ENCODE results near the gene EIF4E2. TPM values are rescaled to one million over a fixed set of nuclear protein-coding genes. Genes with fewer than 3 reads are reported as not detected.

Gene EIF4E2
- polyA plus RNA-seq, 4 donors, result 67.9 to 103 (median 88.4) TPM

DNA sequence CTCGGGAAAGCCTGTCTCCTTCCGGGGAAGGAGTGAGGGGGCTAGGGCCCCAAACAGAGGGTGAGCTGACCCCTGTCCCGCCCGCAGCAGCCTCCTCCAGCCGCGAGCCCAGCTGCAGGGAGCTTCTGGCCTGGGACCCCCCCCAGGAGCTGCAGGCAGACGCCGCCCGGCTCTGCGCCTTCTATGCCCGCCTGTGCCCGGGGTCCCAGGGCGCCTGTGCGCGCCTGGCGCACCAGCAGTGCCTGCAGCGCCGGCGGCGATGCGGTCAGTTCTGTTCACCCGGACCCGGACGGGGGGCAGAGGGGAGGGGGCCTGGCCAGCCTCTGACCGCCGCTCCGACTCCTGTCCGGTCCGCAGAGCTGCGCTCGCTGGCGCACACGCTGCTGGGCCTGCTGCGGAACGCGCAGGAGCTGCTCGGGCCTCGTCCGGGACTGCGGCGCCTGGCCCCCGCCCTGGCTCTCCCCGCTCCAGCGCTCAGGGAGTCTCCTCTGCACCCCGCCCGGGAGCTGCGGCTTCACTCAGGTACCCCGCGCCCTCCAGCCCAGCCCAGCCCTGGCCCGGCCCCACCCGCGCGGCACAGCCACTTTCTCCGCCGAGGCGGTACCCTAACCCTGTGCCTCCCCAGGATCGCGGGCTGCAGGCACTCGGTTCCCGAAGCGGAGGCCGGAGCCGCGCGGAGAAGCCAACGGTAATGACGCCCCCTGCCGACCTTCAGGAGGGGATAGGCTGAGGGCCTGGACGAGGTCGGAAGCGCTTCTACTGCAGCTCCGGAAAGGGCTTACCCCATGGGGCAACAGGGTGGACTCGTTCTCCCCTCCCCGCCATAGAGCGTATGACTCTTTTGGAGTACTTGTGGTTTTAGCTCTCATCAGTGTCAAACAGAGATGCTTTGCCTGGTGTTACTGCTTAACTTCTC lies 26.5 kb upstream of the EIF4E2 start:
- DNase-seq (peak; percentile 11 to 62), FAIRE-seq (no peak)
- WGBS, 3 donors, result 1 to 3% (median 2%) methylated on average over 48 to 75 of the region's 75 CpGs
- Histone ChIP-seq H3K4me1 (ENCODE audit: control insufficient read depth in 3 of 3, insufficient read depth in 2 of 3, low read depth in 1 of 3, low read length in 2 of 3) (peaks cover 0 to 7% (median 0%) of the 10 kb centered on the region in 3 donors), H3K27me3 (ENCODE audit: control insufficient read depth in 3 of 3, insufficient read depth in 3 of 3, low read length in 3 of 3) (peaks cover 15 to 54% (median 23%) of the 10 kb centered on the region in 3 donors), H3K27ac (ENCODE audit: low read depth in 1 of 3, low read length in 2 of 3) (no peak overlapping the region), H3K36me3 (ENCODE audit: control insufficient read depth in 3 of 3, insufficient read depth in 2 of 3, low read depth in 1 of 3, low read length in 3 of 3) (no peaks in the 10 kb centered on the region), H3K4me3 (ENCODE audit: low read depth in 1 of 3, low read length in 3 of 3) (no peak overlapping the region), H3K9me3 (ENCODE audit: control insufficient read depth in 2 of 2, insufficient read depth in 1 of 2, low read depth in 1 of 2, low read length in 1 of 2) (no peaks in the 10 kb centered on the region)

DNA sequence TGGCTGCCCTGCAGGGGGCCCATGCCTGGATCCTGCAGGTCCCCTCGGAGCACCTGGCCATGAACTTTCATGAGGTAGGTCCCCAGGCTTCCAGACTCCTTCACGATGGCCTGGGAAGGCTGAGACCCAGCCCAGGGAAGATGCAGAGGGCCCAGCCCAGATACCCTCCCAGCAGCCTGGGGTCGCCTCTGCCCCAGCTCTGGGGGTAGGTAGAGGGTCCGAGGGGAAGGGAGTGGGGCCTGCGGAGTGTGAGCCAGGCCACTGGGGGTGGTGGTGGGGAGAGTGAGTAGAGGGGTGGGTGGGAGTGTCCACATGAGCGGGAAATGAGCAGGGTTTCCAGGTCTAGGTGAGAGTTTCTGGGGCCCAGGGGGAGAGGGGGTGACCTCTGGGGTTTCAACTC lies 25.7 kb upstream of the EIF4E2 start:
- Histone ChIP-seq H3K27me3 (ENCODE audit: control insufficient read depth in 3 of 3, insufficient read depth in 3 of 3, low read length in 3 of 3) (peaks cover 15 to 49% (median 23%) of the 10 kb centered on the region in 3 donors), H3K36me3 (ENCODE audit: control insufficient read depth in 3 of 3, insufficient read depth in 2 of 3, low read depth in 1 of 3, low read length in 3 of 3) (no peaks in the 10 kb centered on the region), H3K27ac (ENCODE audit: low read depth in 1 of 3, low read length in 2 of 3) (no peak overlapping the region), H3K4me3 (ENCODE audit: low read depth in 1 of 3, low read length in 3 of 3) (no peak overlapping the region), H3K4me1 (ENCODE audit: control insufficient read depth in 3 of 3, insufficient read depth in 2 of 3, low read depth in 1 of 3, low read length in 2 of 3) (peaks cover 0 to 7% (median 0%) of the 10 kb centered on the region in 3 donors), H3K9me3 (ENCODE audit: control insufficient read depth in 2 of 2, insufficient read depth in 1 of 2, low read depth in 1 of 2, low read length in 1 of 2) (no peaks in the 10 kb centered on the region)
- DNase-seq (no peak), FAIRE-seq (no peak)
- 66 to 76% (median 71%) methylated on average over 5 to 6 of the region's 6 CpGs for WGBS, 3 donors

DNA sequence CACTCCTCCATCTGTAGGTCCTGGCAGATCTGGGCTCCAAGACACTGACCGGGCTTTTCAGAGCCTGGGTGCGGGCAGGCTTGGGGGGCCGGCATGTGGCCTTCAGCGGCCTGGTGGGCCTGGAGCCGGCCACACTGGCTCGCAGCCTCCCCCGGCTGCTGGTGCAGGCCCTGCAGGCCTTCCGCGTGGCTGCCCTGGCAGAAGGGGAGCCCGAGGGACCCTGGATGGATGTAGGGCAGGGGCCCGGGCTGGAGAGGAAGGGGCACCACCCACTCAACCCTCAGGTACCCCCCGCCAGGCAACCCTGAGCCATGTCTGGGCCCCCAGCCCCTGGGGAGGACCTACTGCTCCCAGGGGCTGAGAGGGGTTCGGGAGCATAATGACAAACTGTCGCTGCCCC lies 25.3 kb upstream of the EIF4E2 start:
- no peaks in the 10 kb centered on the region for H3K9me3 ChIP-seq (ENCODE audit: control insufficient read depth in 2 of 2, insufficient read depth in 1 of 2, low read depth in 1 of 2, low read length in 1 of 2)
- peaks cover 15 to 47% (median 21%) of the 10 kb centered on the region in 3 donors for H3K27me3 ChIP-seq (ENCODE audit: control insufficient read depth in 3 of 3, insufficient read depth in 3 of 3, low read length in 3 of 3)
- 86 to 89% (median 88%) methylated on average over 10 to 14 of the region's 14 CpGs for WGBS, 3 donors
- FAIRE-seq (no peak), DNase-seq (no peak)
- no peaks in the 10 kb centered on the region for H3K36me3 ChIP-seq (ENCODE audit: control insufficient read depth in 3 of 3, insufficient read depth in 2 of 3, low read depth in 1 of 3, low read length in 3 of 3)
- no peak overlapping the region for H3K27ac ChIP-seq (ENCODE audit: low read depth in 1 of 3, low read length in 2 of 3)
- H3K4me3 ChIP-seq (ENCODE audit: low read depth in 1 of 3, low read length in 3 of 3), result no peak overlapping the region
- H3K4me1 ChIP-seq (ENCODE audit: control insufficient read depth in 3 of 3, insufficient read depth in 2 of 3, low read depth in 1 of 3, low read length in 2 of 3), result peaks cover 0 to 7% (median 0%) of the 10 kb centered on the region in 3 donors

DNA sequence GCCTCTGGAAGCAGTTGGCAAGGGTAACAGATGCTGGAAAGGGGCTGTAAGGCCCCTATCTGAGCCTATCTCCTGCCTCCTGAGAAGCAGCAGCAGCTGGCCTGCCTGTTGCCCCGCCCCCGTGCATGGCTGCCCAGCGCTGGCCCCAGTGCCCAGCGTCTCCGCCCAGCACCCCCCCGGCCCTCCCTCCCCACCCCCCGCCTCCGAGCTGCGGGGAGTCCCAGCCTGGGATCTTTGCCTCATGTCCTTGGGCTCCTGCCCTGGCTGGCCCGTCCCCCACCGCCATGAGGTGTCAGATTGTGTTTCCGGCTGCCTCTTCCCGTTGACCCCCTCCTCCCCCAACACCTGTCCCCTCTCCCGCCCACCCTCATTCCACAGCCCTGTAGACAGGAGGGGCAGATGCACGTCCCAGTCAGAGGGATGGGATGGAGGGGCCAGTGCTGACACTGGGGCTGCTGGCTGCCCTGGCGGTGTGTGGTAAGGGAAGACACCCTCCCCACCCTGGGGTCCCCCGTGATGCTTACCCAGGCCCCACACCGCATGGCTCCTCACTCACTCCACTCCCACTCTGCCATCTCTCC lies 24.6 kb upstream of the EIF4E2 start, which contains the start of gene CHRND:
Gene CHRND, plus strand, starts transcription at position 370 of the 581 bp plus-strand sequence. Its CDS starts 56 bp downstream, at position 426.
- peaks cover 0 to 7% (median 0%) of the 10 kb centered on the region in 3 donors for H3K4me1 ChIP-seq (ENCODE audit: control insufficient read depth in 3 of 3, insufficient read depth in 2 of 3, low read depth in 1 of 3, low read length in 2 of 3)
- H3K9me3 ChIP-seq (ENCODE audit: control insufficient read depth in 2 of 2, insufficient read depth in 1 of 2, low read depth in 1 of 2, low read length in 1 of 2), result no peaks in the 10 kb centered on the region
- DNase-seq (peak in 1 of 2 donors; percentile 45), FAIRE-seq (no peak)
- 17 to 35% (median 18%) methylated on average over 5 to 18 of the region's 18 CpGs for WGBS, 3 donors
- H3K4me3 ChIP-seq (ENCODE audit: low read depth in 1 of 3, low read length in 3 of 3), result no peak within 1 kb of the TSS
- H3K36me3 ChIP-seq (ENCODE audit: control insufficient read depth in 3 of 3, insufficient read depth in 2 of 3, low read depth in 1 of 3, low read length in 3 of 3), result no peaks in the 10 kb centered on the region
- no peak within 1 kb of the TSS for H3K27ac ChIP-seq (ENCODE audit: low read depth in 1 of 3, low read length in 2 of 3)
- peaks cover 15 to 42% (median 17%) of the 10 kb centered on the region in 3 donors for H3K27me3 ChIP-seq (ENCODE audit: control insufficient read depth in 3 of 3, insufficient read depth in 3 of 3, low read length in 3 of 3)

DNA sequence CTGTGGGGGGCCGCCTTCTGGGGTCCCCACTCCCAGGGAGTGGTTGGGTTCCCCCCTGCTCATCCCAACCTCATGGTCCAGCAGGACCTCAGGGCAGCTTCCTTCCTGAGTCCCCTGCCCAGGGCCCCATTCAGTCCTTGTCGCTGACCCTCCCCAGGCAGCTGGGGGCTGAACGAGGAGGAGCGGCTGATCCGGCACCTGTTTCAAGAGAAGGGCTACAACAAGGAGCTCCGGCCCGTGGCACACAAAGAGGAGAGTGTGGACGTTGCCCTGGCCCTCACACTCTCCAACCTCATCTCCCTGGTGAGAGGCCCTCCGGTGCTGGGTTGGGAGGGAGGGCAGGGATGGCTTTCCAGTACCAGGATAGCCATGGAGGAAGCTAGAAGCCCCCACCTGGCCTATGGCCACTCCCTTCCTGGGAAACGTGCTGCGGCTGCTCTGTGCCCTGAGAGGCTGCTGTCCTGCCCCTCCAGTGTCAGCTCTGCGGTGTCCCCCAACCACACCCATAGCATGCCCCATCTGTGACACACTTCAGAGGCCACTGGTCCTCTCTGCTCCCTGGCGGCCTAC lies 24.0 kb upstream of the EIF4E2 start:
- no peak for DNase-seq
- FAIRE-seq, result no peak

DNA sequence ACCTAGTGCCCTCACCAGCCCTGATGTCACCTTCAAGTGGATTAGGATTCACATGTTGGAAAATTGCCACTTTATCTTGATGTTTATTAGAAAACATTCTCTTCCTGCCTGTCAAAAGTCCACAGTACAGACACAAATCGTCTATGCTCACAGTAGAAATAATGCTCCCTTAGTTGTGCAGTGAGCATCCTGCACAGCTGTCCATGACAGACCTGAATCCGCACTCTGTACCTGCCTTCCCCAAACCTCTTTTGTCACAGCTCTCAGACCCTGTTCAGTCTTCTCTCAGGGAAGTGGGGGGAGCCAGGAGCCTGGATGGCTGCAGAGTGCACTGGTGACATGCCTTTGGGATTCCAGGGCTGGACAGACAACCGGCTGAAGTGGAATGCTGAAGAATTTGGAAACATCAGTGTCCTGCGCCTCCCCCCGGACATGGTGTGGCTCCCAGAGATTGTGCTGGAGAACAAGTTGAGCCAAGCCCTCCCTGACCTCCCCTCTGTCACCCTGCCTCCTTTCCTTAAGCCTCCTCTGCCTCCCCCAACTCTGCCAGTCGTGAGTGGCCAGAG lies 22.5 kb upstream of the EIF4E2 start:
- H3K4me3 ChIP-seq (ENCODE audit: low read depth in 1 of 3, low read length in 3 of 3), result no peak overlapping the region
- 66 to 75% (median 73%) methylated on average over 5 to 6 of the region's 6 CpGs for WGBS, 3 donors
- no peaks in the 10 kb centered on the region for H3K36me3 ChIP-seq (ENCODE audit: control insufficient read depth in 3 of 3, insufficient read depth in 2 of 3, low read depth in 1 of 3, low read length in 3 of 3)
- peaks cover 0 to 7% (median 0%) of the 10 kb centered on the region in 3 donors for H3K4me1 ChIP-seq (ENCODE audit: control insufficient read depth in 3 of 3, insufficient read depth in 2 of 3, low read depth in 1 of 3, low read length in 2 of 3)
- H3K27me3 ChIP-seq (ENCODE audit: control insufficient read depth in 3 of 3, insufficient read depth in 3 of 3, low read length in 3 of 3), result peaks cover 10 to 27% (median 10%) of the 10 kb centered on the region in 3 donors
- H3K27ac ChIP-seq (ENCODE audit: low read depth in 1 of 3, low read length in 2 of 3), result no peak overlapping the region
- FAIRE-seq (no peak), DNase-seq (no peak)
- no peaks in the 10 kb centered on the region for H3K9me3 ChIP-seq (ENCODE audit: control insufficient read depth in 2 of 2, insufficient read depth in 1 of 2, low read depth in 1 of 2, low read length in 1 of 2)

More for the DNA sequence above, 24.0 kb upstream of the EIF4E2 start:
- Histone ChIP-seq H3K27me3 (ENCODE audit: control insufficient read depth in 3 of 3, insufficient read depth in 3 of 3, low read length in 3 of 3) (peaks cover 15 to 38% (median 17%) of the 10 kb centered on the region in 3 donors), H3K27ac (ENCODE audit: low read depth in 1 of 3, low read length in 2 of 3) (no peak overlapping the region), H3K4me1 (ENCODE audit: control insufficient read depth in 3 of 3, insufficient read depth in 2 of 3, low read depth in 1 of 3, low read length in 2 of 3) (peaks cover 0 to 7% (median 0%) of the 10 kb centered on the region in 3 donors), H3K4me3 (ENCODE audit: low read depth in 1 of 3, low read length in 3 of 3) (no peak overlapping the region), H3K9me3 (ENCODE audit: control insufficient read depth in 2 of 2, insufficient read depth in 1 of 2, low read depth in 1 of 2, low read length in 1 of 2) (no peaks in the 10 kb centered on the region), H3K36me3 (ENCODE audit: control insufficient read depth in 3 of 3, insufficient read depth in 2 of 3, low read depth in 1 of 3, low read length in 3 of 3) (no peaks in the 10 kb centered on the region)
- 33 to 64% (median 44%) methylated on average over 12 to 13 of the region's 13 CpGs for WGBS, 3 donors

DNA sequence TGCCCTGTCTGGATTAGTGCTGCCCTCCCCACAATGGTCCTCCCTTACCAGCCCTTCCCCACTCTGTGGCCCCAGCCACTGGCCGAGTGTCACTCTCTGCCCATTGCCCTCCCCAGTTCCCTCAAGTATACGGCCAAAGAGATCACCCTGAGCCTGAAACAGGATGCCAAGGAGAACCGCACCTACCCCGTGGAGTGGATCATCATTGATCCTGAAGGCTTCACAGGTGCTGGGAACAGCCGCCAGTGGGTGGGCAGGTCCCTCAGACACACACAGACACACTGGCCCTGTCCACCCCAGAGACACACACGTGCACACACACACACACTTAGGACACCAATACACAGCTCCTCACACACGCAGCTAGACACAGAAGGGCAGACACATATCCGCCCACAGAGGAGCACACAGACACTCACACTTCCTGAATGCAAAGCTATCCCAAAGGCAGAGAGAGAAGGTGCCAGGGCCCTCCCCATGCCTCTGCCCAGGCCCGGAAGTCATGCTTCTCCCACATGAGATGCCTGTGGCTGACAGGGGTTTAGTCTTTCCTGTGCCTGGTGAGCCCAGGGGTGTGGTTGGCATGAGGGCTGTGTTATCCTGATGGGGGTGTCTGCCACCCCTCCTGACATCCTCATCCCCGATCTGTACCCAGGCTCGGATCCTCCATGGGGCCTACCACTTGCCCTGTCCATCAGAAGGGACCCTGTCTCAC lies 21.6 kb upstream of the EIF4E2 start:
- WGBS, 3 donors, result 76 to 82% (median 76%) methylated on average over 11 of the region's 11 CpGs
- no peak for FAIRE-seq

More for the DNA sequence above, 21.6 kb upstream of the EIF4E2 start:
- Histone ChIP-seq H3K4me3 (ENCODE audit: low read depth in 1 of 3, low read length in 3 of 3) (no peak overlapping the region), H3K9me3 (ENCODE audit: control insufficient read depth in 2 of 2, insufficient read depth in 1 of 2, low read depth in 1 of 2, low read length in 1 of 2) (no peaks in the 10 kb centered on the region), H3K27me3 (ENCODE audit: control insufficient read depth in 3 of 3, insufficient read depth in 3 of 3, low read length in 3 of 3) (peaks cover 1 to 18% (median 8%) of the 10 kb centered on the region in 3 donors), H3K4me1 (ENCODE audit: control insufficient read depth in 3 of 3, insufficient read depth in 2 of 3, low read depth in 1 of 3, low read length in 2 of 3) (peaks cover 0 to 7% (median 0%) of the 10 kb centered on the region in 3 donors), H3K27ac (ENCODE audit: low read depth in 1 of 3, low read length in 2 of 3) (no peak overlapping the region), H3K36me3 (ENCODE audit: control insufficient read depth in 3 of 3, insufficient read depth in 2 of 3, low read depth in 1 of 3, low read length in 3 of 3) (no peaks in the 10 kb centered on the region)
- no peak for DNase-seq

Data from small intestine (tissue), 7 donors.